Activated naive CD4-positive, alpha-beta T cell treated with Interleukin-2 at 50 U/mL for 16 hours (primary cell): ENCODE results near the gene KIF27.

Source experiments
- DNase-seq: peaks from one replicate; pipeline ENCODE4 v3.0.0-alpha.2; 2020

Gene KIF27

DNA sequence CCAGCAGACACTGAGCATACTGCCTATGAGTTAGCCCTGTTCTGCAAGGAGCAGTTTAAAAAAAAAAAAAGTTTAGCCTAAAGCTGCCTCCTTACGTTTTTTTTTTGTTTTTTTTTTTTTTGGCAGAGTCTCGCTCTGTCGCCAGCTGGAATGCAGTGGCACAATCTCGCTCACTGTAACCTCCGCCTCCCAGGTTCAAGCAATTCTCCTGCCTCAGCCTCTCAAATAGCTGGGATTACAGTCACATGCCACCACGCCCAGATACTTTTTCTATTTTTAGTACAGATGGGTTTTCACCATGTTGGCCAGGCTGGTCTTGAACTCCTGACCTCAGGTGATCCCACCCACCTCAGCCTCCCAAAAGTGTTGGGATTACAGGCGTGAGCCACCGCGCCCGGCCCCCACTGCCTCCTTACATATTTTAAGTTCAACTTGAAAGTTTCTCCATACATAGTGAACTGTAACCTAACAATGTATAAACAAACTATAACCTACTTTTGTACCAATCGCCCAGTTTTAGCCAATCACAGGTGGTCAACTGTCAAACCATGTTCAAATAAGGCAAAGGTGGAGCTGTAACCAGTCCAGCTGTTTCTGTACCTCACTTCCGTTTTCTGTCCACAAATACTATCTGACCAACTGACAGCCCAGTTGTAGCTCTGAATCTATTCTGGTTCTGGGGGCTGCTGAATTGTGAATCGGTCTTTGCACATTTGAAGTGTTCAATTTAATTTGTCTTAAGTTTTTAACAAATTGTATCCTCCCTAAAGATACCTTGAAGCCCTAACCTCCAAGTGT lies 120.8 kb downstream of the KIF27 start:
- DNase-seq = no peak

DNA sequence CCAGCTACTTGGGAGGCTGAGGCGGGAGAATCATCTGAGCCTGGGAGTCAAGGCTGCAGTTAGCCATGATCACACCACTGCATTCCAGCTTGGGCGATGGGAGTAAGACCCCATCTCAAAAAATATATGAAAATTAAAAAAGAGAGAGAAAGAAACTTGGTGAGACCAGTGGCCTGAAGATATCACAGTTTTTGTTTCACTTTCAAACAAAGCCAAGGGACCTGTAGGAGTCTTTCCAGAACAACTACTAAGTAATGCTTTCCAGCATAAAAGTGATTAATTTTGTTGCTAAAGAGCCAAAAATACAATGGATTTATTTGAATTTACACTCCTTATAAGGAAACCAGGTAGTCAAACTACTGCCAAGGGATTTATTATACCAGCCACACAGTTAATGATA lies 127.2 kb downstream of the KIF27 start:
- no peak for DNase-seq

DNA sequence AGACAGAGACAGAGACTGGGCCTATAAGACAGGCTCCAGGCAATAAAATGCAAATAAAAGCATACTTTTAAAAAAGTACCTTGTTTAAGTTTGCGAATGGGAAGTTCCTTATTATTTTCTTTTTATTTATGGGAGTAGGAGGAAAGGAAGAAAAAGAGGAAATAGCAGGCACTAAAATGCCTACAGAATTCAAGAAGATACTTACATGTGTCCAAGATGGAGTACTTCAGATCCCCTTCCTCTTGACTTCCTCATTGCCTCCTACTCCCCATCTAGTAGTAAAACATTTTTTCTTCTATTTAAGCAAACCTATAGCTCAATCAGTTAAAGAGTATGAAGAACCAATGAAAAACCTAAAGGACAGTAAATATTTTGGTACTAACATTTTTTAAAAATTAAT lies 128.5 kb downstream of the KIF27 start:
- DNase-seq = no peak
